HG03064 (cell line): Measurements from ENCODE around the gene LARGE1.
"Not testable (repeated sequence)": the region's sequence is repeated elsewhere in the genome, so short reads cannot be mapped to it uniquely, and the experiment has no call there.

ENCODE experiments used
- ATAC-seq: cut with Tn5 transposase; IDR thresholded peaks from one replicate; pipeline ENCODE4 v1.9.1; 2021; ENCODE audit warnings: low read depth; ENCODE audit not compliant: unreplicated experiment

Gene LARGE1

GRCh38 chr22:33575771-33576170 is 344.5 kb downstream of the LARGE1 start:
- ATAC-seq: no peak

GRCh38 chr22:33575041-33575440 is 345.2 kb downstream of the LARGE1 start:
- no peak for ATAC-seq

- no peak for ATAC-seq
These were observed 346.8 kb downstream of the LARGE1 start for GRCh38 chr22:33573479-33573878.

- ATAC-seq: no peak
These were observed 348.2 kb downstream of the LARGE1 start for GRCh38 chr22:33572086-33572485.

DNA sequence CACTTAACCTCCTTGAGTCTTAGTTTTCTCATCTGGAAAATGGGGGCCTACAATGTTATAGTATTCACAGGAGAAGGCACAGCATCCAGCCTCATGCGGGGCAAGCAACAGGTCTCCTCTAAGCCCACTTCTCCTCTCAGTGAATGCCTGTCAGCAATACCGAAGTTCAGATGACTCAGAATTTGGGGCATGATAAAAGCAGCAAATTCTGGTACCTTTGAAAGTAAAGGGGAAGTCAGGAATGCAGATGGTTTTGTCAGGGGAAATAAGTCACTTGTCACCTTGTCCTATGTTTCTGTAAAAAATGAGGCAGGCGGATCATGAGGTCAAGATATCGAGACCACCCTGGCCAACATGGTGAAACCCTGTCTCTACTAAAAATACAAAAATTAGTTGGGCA is 350.2 kb downstream of the LARGE1 start:
- no peak for ATAC-seq

DNA sequence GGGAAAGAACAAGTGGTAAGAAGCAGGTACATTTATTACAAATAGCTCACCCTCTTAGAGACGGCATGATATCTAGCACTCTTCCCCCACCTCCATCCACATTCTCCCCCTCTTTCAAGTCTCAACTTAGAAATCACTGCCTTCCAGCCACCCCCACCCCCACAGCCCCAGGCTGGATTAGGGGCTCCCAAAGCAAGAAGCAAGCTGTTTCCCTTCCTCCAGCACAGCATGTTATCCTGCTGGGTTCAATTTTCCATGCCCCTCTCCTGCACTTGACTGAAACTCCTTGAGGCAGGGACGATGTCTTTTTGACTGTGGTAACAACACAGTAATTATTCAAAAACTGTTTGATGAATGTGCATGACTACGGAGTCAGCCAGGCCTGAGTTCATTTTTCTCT is 350.7 kb downstream of the LARGE1 start:
- ATAC-seq: no peak

DNA sequence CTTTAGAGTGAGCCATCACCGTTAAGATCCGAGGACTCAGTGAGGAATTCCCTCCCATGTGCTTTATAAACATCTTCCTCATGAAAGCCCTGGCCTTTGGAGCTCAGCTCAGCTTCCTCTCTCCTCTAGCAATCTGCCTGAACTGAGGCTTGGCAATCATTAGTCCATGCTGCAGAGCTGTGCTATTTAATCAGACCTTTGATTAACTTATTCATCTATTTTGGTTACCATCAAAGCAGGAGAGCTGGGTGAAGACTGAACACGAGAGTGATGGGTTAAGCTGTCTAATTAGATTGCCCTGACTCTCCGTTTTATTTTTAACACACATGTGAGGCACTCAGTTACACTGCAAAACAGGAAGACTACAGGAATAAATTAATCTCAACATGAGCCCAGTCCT is 351.3 kb downstream of the LARGE1 start:
- no peak for ATAC-seq

GRCh38 chr22:33566495-33566894 is 353.8 kb downstream of the LARGE1 start:
- not testable (repeated sequence) for ATAC-seq

DNA sequence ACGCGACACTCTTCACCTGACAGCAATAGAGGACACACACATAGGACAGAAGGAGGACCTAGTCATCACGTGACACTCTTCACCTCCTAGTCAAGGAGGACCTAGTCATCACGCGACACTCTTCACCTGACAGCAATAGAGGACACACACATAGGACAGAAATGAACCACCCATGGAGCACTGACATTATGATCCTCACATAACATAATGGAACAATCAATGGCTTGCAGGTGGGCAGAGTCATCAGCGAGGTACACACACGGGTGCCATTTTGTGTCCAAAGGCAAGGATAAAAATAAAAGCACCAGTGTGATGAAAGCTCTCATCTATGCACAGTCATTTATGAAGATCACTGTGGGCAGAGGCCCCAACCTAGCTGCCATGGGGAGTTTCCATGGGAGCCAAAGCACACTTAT is 354.7 kb downstream of the LARGE1 start:
- ATAC-seq: no peak

DNA sequence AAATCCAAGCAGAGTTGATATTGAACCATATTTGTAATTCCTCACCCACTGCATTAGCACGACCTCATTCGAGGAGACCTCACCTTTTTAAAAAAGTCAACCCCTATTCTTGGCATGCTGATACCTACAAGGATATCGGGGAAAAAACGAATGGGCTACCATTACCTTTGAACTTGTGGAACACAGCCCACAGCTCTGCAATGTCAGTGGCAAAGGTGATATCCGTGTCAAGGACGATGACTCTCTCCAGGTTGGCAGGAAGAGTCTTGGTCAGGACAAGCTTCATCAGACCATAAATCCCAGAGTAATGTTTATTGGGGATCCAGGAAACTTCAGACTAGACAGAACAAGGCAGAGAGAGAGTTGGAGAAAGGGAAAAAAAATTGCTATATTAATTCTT is 355.6 kb downstream of the LARGE1 start:
- no peak for ATAC-seq

DNA sequence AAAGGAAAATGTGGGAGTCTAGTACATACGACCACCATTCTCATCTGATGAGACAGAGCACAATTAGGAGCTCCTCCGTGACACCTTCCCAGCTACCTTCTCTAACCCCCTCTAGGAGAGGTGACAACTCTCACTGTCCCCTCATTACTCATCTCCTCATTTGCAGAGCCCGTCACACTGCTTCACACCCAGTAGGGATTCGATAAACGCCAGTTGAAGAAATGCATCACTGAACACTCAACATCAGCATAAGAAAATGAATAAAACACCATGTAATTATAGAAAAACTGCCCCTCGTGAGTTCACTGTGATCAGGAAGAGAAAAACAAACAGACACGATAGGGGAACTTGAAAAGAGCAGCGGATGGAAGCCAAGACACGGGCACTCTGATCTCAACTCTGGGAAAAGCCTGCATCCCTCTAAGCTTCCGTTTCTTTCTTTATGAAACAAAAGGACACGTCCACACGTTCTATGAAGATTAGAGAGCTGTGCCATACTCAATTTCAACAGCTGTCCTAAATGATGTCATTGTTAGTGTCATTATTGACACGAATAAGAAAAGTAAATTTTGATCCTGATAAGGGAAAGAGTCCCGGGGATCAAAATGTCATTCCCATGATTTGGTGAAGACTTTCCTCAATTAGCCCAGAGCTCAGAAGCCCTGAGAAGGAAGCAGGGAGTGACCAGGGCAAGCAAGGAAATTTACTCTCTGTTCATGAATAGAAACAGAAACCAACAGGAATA is 356.9 kb downstream of the LARGE1 start:
- no peak for ATAC-seq

DNA sequence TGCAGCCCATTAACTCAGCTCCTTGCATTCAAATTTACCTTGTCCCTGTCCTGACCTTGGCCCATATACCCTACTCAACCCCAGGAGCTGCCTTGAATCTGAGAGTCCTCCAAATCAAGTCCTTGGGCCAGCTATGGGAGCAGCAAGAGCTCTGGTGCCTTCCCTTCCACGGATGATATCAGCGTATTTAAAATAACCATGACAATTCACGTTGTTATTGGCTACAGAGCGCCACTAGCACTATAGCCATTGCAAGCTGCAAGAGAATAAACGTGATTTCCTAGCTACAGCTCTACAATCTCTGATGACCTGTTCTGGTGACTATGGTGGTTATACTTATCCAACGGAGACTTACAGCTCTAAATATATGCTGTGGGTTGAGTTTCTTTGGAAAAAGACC is 357.8 kb downstream of the LARGE1 start:
- ATAC-seq: no peak

GRCh38 chr22:33561149-33561807 is 359.0 kb downstream of the LARGE1 start:
- ATAC-seq: no peak

GRCh38 chr22:33557836-33558235 is 362.4 kb downstream of the LARGE1 start:
- no peak for ATAC-seq

GRCh38 chr22:33555814-33556522 is 364.3 kb downstream of the LARGE1 start:
- ATAC-seq: no peak

- ATAC-seq: no peak
These were observed 366.8 kb downstream of the LARGE1 start for GRCh38 chr22:33553493-33553892.

GRCh38 chr22:33544707-33545106 is 375.6 kb downstream of the LARGE1 start:
- no peak for ATAC-seq

DNA sequence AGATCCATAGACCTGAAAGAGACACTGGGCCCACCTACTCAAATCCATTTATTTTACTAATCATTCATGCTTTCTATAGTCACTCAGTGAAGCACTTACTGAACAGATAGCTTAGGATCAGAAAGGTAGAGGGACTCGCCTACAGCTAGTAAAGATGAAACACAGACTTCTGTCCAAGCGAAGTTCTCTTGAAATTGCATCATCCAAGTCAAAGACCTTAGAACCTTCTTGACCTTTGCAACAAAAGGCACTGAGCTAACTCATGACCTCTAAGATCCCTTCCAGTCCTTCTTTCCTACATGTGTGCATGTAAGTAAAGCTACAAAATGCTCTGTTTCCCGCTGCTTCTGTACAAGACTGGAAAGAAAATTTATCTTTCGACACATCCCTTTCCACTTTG is 377.6 kb downstream of the LARGE1 start:
- no peak for ATAC-seq

DNA sequence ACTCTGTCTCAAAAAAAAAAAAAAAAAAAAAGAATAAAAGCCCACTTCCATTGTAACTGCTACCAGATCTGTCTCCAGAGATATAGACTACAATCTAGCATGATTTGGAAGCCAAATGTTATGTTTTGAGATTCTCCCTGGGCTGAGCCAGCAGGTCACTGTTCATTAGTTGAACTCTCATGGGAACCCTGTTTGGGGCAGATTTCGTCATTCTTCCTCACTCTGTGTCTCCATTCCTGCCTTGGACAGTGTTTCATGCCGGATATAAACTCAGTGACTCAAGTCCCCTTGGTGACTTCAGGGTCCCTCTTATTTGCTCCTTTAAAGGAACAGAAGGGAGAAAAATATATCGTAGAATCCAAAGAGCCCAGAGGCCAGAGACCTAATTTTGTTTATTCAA is 378.1 kb downstream of the LARGE1 start:
- ATAC-seq: no peak

- no peak for ATAC-seq
These were observed 380.1 kb downstream of the LARGE1 start for GRCh38 chr22:33539902-33540751.
